ENCODE data around the gene SOCS7. TPM values are rescaled to one million over a fixed set of nuclear protein-coding genes. Genes with fewer than 3 reads are reported as not detected.

Gene SOCS7
- total and polyA plus RNA-seq, 10 donors, result 1.2 to 20.2 (median 10.5) TPM

Other genes with a start within 250 kb of the SOCS7 start
- not detected for gene TBC1D3E, start 223.9 kb upstream of the SOCS7 start, total RNA-seq
- gene TBC1D3E, start 223.9 kb upstream of the SOCS7 start, polyA plus RNA-seq, result under 1 TPM in 1 of 3 donors, not detected in 2; 0.13 TPM
- gene TBC1D3, start 159.3 kb upstream of the SOCS7 start, total RNA-seq, result not detected
- not detected for gene TBC1D3, start 159.3 kb upstream of the SOCS7 start, polyA plus RNA-seq
- 10 to 100 TPM; 17.4 to 25.5 (median 19.3) TPM for gene MRPL45, start 54.7 kb upstream of the SOCS7 start, total RNA-seq
- 10 to 100 TPM; 17.8 to 25.6 (median 24.1) TPM for gene MRPL45, start 54.7 kb upstream of the SOCS7 start, polyA plus RNA-seq
- gene GPR179, start 7.9 kb upstream of the SOCS7 start, total RNA-seq, result under 1 TPM in 4 of 7 donors, not detected in 3; 0.03 to 0.17 (median 0.06) TPM
- gene GPR179, start 7.9 kb upstream of the SOCS7 start, polyA plus RNA-seq, result under 1 TPM in 1 of 3 donors, not detected in 2; 0.03 TPM
- gene ARHGAP23, start 76.6 kb downstream of the SOCS7 start, total RNA-seq, result 100 to 1,000 TPM in 4 of 7 donors, 10 to 100 TPM in 3; 60.5 to 250 (median 109) TPM
- 10 to 100 TPM in 1 of 3 donors, 1 to 10 TPM in 2; 7.5 to 35.4 (median 9.0) TPM for gene ARHGAP23, start 76.6 kb downstream of the SOCS7 start, polyA plus RNA-seq

Data from spleen (tissue), 10 donors.